Measurements from ENCODE around the gene CDH23.

Gene CDH23

DNA sequence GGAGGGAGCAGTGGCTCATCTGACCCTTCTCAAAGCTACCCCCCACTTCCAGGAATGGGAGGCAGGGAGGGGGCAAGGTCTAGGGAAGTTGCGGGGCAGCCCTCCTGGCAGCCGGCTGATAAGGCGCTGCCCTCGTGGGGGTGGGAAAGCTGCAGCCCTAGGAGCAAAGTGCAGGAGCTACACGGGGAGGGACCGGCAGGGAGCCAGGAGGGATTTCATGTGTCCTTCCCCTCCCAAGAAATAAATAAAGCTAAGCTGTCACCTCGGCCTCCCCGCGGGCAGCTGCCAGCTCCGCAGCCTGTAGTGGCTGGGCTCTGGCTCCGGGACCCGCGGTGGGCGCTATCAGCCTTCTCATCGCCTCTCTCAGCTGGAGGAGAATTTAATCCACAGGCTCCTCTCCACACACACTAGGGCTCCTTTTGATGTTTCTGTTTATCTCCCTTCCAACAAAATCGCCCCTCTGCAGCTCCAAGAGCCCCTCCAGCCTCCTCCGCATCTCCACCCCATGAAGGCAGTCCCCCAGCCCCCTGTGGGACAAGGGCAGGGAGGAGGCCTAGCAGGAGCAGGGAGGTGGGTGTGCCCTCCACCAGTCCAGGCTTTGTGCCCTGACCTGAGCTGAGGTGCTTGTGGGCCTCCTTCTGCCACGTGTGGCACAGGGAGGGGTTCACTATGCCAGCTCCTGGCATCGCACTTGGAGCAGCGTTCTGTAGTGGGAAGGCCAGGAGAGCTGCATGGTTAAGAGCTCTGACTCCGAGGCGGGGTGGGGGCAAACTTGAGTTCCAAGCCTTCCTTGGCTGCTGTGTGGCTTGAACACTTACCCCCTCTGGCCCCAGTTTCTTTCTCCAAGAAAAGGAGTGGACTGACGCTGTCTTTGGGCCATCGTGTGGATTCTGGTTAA, 242.4 kb downstream of the CDH23 start:
- no peak for DNase-seq (ENCODE audit: low spot score)

GRCh38 chr10:71640607-71641006, 243.9 kb downstream of the CDH23 start:
- DNase-seq (ENCODE audit: low spot score), result no peak

DNA sequence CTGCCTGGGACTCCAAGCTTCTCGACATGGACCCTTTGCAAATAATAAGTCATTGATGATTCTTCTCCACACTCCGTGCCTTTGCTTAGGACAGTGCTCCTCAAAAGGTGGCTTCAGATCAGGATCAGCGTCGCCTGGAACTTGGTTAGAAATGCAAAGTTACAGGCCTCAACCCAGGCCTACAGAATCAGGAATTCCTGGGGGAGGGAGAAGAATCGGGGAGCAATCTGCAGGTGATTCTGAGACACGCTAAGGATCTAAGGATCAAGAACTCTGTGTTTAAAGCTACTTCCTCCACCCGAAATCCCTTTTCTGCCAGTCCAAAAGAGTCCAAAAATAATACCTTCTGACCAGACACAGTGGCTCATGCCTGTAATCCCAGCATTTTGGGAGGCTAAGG, 244.7 kb downstream of the CDH23 start:
- no peak for DNase-seq (ENCODE audit: low spot score)

GRCh38 chr10:71641986-71642385, 245.3 kb downstream of the CDH23 start:
- DNase-seq (ENCODE audit: low spot score), result no peak

DNA sequence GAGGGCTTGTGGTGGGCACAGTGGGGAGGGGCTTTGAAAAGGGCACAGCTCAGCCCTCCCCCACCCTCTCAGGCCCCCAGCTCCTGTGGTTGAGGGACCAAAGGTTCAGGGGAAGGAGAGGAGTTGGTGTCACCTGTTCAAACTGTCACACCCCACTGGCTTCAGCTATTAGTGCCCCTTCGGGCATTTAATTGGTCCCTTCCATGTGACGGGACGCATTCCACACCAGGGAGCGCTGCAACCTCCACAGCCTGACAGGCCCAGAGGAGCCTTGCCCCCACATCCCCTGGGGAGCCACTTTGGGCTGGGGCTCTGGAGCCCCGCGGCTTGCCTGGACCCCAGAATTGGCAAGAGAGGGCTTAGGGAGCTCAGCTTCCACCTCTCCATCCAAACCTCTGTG, 247.2 kb downstream of the CDH23 start:
- no peak for DNase-seq (ENCODE audit: low spot score)

GRCh38 chr10:71644307-71645180, 247.8 kb downstream of the CDH23 start:
- no peak for DNase-seq (ENCODE audit: low spot score)

GRCh38 chr10:71645185-71645584, 248.5 kb downstream of the CDH23 start:
- no peak for DNase-seq (ENCODE audit: low spot score)

GRCh38 chr10:71646037-71646436, 249.3 kb downstream of the CDH23 start:
- no peak for DNase-seq (ENCODE audit: low spot score)

GRCh38 chr10:71646592-71647292, 250.0 kb downstream of the CDH23 start:
- DNase-seq (ENCODE audit: low spot score), result no peak

- no peak for DNase-seq (ENCODE audit: low spot score)
These were observed 251.0 kb downstream of the CDH23 start for GRCh38 chr10:71647526-71648253.

DNA sequence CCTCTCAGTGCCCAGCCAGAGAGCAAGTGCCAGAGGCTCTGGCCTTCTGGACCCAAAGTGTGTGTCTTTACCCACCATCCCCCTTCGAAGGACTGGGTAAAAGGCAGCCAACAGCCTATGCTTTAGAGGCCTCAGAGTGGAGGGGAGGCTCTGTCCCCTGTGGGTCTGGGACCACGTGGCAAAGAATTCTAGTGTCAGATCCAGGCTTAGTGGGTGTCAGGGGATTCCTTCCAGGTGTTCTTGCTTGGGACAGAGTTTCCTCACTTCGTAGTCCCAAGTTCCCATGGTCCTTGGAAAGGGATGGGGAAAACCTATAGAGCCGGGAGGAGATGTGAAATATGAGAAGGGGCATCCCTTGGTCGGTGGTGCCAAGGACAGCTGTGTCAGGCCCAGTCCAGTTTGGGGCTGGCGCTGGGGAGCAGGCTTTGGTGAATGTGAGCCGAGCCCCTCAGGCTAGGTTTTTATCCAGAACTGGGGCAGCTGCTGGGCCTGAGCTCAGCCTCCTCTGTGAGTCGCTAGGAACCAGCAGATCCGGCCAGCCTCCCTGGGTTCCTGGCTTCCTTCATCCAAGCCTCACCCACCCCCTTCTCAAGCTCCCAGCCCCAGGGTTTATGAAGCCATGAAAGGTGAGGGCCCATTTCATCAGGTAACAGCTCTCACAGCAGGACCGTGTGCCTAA, 251.7 kb downstream of the CDH23 start:
- no peak for DNase-seq (ENCODE audit: low spot score)

DNA sequence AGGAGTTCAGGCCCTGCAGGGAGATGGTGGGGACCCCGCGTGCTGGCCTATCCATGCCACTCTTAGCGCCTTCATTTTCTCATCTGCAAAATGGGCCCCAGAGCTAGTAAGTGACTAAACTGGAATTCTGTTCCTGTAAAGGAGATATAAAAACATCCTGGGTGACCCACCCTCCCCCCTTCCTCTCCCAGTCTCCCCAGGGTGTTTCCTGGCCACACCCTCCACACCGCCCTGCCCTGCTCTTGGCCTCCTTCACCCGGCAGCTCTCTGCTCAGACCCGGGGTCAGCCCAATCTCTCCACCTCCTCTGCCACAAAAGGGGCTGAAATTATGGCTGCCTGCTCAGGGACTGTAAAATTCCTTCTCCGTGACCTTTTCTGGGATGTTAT, 252.2 kb downstream of the CDH23 start:
- no peak for DNase-seq (ENCODE audit: low spot score)

DNA sequence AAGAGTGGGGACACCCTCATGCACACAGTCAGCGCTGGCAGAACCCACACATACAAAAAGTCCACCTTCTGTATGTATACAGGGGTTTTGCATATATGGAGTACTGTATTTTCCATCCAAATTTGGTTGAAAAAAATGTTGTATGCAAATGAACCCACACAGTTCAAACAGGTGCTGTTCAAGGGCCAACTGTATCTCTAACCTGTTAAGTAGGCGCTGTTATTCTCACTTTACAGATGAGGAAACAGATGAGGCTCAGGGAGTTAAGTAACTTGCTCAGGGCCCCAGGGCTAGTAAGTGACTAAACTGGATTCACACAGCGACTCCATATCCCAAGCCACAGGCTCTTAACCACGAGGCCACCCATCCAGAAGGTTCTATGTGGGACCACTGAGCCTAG, 252.9 kb downstream of the CDH23 start:
- no peak for DNase-seq (ENCODE audit: low spot score)

GRCh38 chr10:71650397-71650796, 253.7 kb downstream of the CDH23 start:
- DNase-seq (ENCODE audit: low spot score), result no peak

- DNase-seq (ENCODE audit: low spot score), result no peak
These were observed 254.7 kb downstream of the CDH23 start for GRCh38 chr10:71651428-71651827.

DNA sequence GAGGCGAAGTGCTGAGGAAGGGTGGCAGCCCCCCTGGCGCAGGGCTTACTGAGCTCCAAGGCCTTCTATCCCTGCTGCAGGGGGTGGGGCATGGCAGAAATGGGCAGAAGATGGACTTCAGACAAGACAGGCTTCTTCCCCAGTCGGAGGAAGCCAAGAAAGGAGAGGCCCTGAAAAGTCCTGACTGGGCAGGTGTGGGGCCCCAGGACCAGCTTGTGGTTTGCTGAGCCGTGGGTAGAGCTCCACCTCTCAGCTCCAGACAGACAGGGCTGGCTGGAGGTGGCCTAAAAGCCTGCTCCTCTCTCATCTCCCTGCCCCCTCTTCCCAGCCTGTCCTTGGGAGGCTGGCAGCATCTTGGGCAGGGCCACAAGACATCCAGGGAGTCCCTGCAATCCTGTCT, 255.2 kb downstream of the CDH23 start:
- no peak for DNase-seq (ENCODE audit: low spot score)

DNA sequence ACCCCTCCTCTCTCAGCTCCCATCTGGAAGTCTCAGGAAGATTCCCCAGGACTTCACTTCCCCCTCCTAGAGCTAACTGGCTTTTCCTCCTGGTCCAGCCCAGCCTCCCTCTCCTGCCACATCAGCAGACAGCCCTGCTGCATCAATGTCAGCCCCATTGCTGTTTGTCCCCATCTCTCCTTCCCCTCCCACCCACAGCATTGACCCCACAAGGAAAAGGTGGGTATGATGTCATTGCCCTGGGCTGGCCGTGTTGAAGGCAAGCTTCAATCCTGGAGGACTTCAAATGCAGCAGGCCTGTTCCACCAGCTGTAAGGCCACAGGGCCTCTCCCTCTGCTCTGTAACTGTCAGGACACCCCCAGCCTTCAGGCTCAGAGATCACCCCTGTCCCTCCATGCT, 256.3 kb downstream of the CDH23 start:
- no peak for DNase-seq (ENCODE audit: low spot score)

GRCh38 chr10:71656220-71656619, 259.5 kb downstream of the CDH23 start:
- no peak for DNase-seq (ENCODE audit: low spot score)

DNA sequence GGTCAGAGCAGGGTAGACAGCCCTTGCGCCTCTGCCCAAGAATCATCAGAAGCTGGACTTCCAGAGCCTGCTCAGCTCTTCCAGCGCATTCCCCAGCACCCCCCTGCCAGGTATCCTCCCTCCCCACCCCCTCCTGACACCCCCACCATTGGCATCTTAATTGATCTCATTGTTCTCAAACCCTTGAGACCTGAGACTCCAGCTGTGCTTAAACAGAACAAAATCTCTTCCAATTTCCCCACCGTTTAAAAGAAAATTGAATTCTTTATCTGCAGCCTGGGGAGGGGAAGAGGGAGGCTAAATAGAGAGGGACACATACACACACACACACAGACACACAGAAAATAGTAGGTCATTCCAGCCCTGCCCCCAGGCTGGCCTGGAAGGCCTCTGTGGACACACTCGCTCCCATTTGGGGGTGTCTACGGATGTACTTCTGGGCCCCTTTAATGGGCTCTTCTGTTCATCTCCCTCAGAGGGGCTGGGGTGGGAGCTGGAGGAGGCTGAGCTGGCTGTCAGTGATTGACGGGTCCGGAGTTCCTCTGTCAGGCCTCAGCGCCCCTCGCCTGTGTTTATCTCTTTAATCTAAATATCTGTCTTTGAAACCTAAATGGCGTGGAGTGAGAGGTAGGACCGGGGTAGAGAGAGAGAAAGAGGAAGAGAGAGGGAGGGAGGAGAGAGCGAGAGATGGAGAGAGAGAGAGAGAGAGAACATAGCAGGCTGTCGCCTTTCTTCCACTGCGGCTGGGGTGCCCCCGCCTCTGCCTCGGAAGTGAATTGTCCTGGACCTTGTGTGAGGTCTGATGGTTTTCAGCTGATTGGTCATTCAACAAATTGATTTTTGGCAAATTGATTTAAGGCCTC, 261.1 kb downstream of the CDH23 start:
- no peak for DNase-seq (ENCODE audit: low spot score)

DNA sequence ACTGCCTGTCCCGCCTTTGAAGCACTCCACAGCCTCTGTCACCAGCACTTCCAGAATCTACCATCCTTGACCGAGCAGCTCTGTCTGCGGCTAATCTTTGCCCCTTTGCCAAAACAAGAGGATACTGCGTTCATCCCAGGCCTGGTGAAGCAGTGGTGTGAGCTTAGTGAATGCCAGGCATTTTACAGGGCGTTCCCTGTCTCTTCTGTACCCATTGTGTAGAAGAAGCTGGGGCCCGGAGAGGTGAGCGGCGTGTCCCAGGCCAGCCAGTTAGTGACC, 261.7 kb downstream of the CDH23 start:
- no peak for DNase-seq (ENCODE audit: low spot score)

Data from putamen (tissue), 1 donor.